Measurements from ENCODE around the gene SRF. TPM values are rescaled to one million over a fixed set of nuclear protein-coding genes. Genes with fewer than 3 reads are reported as not detected.
A peak's percentile ranks its signal among the peaks of the same experiment; 100 is the strongest.

SRF gene
- polyA plus RNA-seq, 3 donors: 29.5 to 32.8 (median 30.6) TPM

DNA sequence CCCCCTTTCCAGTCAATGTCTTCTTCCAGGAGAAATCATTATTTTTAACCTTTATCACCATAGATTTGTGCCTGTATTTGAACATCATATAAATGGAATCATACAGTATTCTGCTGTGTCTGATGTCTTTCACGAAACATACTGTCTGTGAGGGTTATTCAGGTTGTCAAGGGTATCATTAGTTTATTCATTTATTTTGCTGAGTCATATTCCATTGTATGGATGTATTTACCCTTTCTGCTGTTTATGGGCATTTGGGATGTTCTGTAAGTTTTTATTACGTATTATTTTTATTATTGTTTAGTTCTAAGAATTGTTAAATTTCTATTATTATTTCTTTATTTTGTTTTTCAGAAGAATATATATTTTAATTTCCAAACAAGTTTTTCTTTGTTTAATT is 36.2 kb downstream of the SRF start:
- no peak for DNase-seq (ENCODE audit: low read depth in 3 of 3, low spot score in 2 of 3)

DNA sequence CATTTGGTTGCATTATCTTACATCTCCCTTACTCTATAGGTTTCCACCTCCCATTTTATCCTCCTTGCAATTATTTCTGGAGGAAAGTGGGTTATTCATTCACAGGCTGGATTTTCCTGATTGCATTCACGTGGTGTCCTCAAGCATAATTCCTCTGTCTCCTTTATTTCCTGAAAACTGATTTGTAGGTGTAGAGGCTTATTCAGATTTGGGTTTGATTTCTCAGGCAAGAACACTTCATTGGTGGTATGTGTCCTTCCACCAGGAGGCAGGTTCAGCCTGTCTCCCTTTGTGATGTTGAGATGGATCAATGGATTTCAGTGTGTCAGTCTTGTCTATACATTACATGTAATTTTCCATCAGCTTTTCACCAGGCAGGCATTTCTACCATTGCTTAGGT is 40.9 kb downstream of the SRF start:
- DNase-seq (ENCODE audit: low read depth in 3 of 3, low spot score in 2 of 3): peak in 1 of 3 donors; percentile 4

DNA sequence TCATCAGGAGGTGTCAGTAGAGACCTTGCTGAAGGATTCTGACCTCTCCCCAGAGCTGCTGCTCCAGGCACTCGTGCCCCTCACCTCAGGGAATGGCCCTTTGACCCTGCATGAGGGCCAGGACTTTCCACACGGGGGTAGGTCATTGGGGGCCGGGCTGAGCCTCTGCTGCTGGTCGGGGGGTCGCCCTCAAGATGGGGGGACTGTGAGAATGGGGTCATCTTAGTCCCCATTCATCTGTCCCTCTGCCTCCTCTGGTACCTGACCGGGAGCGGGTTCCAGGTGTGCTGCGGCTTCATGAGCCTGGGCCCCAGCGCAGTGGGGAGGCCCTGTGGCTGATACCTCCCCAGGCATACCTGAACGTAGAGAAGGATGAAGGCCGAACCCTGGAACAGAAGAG is 42.4 kb downstream of the SRF start:
- DNase-seq (ENCODE audit: low read depth in 3 of 3, low spot score in 2 of 3): no peak

DNA sequence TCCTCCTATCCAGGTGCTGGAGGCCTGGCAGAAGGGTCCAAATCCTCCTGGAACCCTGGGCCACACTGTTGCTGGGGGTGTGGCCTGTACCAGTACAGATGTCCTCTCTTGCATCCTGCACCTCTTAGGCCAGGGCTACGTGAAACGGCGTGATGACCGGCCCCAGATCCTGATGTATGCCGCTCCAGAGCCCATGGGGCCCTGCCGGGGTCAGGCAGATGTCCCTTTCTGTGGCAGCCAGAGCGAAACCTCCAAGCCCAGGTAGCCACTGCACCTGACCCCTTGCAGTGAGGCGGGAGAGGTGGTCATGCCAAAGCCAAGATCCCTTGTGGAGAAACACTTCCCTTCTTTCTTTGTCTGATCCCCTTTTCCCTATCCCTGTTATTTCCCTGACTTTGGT is 44.0 kb downstream of the SRF start:
- DNase-seq (ENCODE audit: low read depth in 3 of 3, low spot score in 2 of 3): no peak

DNA sequence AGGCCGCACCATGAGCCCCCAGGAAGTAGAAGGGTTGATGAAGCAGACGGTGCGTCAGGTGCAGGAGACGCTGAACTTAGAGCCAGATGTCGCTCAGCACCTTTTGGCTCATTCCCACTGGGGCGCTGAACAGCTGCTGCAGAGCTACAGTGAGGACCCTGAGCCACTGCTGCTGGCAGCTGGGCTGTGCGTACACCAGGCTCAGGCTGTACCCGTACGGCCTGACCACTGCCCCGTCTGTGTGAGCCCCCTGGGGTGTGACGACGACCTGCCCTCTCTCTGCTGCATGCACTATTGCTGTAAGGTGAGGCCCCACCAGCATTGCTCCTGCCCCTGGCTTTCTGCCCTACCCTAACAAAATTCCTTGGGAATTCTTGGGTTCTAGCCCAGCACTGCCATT is 45.1 kb downstream of the SRF start:
- DNase-seq (ENCODE audit: low read depth in 3 of 3, low spot score in 2 of 3): no peak

DNA sequence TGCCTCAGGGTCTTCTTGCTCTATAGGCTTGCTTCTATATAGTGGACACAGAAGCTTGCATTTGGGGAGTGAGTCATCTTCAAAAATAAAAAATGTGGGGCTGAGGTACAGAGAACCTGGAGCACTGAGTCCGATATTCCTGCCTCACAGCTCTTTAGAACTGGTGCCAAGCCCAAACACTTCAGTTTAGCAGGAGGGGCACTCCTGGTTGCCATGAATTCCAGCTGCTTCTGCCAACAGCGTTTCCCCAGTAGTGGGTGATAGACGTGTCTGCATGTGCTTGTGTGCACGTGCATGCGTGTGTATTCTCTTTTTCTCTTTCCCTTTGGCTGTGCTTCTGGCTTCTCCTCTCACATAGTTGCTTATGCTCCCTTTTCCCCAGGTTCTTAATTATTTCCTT is 46.3 kb downstream of the SRF start:
- no peak for DNase-seq (ENCODE audit: low read depth in 3 of 3, low spot score in 2 of 3)

DNA sequence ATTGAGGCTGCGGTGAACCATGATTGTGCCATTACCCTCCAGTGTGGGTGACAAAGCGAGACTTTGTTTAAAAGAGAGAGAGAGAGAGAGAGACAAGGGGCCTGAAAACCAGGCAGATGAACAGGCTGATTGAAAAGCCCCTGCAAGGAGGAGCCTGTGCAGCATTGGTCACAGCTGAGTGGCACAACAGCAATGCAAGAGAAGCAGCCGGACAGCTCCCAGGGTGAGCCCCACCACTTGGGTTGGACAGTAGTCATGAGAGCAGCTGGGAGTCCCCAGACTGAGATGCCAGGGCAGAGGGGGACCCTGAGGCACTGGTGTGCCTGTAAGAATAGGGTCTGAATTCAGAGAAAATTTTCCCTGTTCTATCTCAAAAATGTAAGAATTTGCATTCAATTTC is 48.0 kb downstream of the SRF start:
- no peak for DNase-seq (ENCODE audit: low read depth in 3 of 3, low spot score in 2 of 3)

DNA sequence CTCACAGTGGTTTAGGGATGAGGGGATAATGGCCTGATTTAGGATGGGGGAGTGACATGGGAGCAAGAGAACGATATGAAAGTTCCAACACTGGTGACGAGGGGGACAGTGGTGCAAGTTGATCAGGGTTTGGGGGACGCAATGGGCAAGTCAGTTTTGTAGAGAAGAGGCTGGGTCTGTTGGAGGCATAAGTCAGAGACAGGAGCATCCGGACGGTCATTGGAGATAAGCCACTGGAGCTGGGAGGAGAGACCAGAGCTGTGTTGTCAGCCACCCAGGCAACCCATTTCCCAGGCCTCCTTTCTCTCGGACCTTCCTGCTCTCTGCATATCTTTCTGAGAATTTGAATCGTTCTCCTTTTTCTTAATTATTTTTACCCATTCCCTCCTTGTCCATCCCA is 48.7 kb downstream of the SRF start:
- DNase-seq (ENCODE audit: low read depth in 3 of 3, low spot score in 2 of 3): no peak

DNA sequence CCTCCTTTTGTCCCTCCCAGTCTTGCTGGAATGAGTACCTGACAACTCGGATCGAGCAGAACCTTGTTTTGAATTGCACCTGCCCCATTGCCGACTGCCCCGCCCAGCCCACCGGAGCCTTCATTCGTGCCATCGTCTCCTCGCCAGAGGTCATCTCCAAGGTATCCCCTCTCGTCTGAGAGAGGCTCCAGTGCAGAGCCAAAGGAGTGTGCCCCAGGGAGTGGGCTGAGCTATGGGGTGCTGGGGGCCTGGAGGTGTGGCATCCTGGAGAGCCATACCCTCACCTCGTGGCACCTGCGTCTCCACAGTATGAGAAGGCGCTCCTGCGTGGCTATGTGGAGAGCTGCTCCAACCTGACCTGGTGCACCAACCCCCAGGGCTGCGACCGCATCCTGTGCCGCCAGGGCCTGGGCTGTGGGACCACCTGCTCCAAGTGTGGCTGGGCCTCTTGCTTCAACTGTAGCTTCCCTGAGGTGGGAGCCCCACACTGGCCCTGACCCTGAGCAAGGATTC is 49.4 kb downstream of the SRF start:
- no peak for DNase-seq (ENCODE audit: low read depth in 3 of 3, low spot score in 2 of 3)

DNA sequence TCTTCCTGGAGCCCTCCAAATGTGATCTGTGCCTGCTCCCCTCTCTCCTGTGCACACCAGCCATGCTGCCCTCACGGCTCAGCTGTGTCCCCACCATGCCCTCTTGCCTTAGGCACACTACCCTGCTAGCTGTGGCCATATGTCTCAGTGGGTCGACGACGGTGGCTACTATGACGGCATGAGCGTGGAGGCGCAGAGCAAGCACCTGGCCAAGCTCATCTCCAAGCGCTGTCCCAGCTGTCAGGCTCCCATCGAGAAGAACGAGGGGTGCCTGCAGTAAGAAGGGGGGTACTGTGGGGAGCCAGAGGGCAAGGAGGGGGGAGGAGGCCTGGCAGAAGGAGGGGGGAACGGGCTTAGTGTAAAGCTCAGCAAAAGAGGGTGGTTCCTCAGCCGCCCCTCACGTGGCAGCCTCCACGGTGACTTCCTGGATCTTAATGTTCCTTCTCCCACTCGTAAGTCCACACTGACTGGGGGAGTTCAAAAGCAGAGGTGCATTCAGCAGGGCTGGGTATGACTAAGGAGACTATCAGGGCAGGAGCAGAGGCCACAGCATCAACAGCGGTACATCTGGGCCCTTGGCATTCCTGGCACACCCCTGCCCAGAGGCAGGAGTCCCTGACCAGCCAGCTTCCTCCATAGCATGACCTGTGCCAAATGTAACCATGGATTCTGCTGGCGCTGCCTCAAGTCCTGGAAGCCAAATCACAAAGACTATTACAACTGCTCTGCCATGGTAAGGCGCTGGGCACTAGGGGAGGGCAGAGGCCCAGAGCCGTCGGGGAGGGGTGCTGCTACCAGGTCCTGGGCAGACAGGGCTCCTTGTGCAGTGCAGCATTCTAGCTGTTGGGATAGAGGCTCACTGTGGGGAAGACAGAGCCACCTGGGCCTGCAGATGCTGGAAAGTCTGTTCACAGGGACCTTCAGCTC is 50.2 kb downstream of the SRF start:
- no peak for DNase-seq (ENCODE audit: low read depth in 3 of 3, low spot score in 2 of 3)

DNA sequence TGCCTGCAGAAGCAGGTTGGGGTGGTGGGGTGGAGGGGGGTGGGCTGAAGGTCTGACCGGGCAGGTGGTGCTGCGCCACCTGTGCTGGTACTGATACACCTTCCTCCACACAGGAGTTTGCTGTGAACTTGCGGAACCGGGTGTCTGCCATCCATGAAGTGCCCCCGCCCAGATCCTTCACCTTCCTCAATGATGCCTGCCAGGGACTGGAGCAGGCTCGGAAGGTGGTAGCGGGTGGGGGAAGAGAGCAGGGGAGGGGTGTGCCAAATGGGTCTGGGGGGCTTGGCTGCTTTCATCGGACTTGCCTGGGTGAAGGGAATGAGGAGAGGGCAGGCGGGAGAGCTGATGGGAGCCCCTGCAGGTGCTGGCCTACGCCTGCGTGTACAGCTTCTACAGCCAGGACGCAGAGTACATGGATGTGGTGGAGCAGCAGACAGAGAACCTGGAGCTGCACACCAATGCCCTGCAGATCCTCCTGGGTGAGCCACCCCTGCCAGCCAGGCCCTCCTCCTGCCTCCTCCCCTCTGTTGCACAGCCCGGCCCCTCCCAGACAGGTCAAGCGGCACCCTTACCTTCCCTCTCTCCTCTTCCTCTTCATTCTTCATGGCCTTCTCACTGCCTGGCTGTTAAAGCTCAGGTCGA is 51.5 kb downstream of the SRF start:
- no peak for DNase-seq (ENCODE audit: low read depth in 3 of 3, low spot score in 2 of 3)

DNA sequence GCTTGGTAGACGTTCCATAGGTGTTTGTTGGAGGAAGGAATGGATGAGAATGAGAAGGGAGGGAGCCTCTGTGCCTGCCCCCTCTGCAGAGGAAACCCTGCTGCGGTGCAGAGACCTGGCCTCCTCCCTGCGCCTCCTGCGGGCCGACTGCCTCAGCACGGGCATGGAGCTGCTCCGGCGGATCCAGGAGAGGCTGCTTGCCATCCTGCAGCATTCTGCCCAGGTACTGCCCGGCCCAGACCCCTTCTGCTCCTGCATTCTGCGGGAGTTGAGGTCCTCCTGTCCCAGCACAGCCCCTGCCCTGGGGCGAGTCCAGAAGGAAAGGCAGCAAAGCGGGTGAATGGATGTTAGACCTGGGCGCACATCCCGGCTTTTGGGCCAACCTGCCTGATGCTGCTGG is 52.1 kb downstream of the SRF start:
- DNase-seq (ENCODE audit: low read depth in 3 of 3, low spot score in 2 of 3): no peak

DNA sequence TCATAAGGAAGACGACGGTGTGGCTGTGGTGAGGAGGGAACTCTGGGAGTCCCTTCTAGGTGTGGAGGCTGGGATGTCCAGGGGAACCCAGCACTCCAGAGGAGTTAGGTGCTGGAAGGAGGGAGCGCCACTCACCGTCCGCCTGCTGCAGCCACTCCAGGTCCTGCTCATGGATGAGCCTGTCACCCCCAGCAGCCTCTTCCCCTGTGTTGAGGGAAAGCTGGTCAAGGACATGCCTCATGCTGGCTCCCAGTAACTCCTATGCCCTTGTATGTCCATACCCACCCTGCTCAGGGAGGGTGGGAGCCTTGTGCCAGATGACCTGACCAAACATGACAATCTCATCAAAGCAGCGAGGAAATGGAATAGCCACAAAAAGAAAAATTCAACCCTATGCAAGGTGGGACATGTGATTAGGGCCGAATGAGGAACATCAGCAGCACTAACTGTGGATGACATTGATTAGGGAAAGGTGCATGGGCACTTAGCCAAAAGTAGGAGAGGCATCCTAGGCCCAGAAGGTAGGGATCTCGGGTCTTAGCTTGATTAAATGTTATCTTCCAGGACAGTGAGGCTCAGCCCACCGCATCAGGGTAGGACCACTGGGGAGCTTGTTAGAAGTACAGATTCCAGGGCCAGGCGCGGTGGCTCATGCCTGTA is 55.3 kb downstream of the SRF start:
- no peak for DNase-seq (ENCODE audit: low read depth in 3 of 3, low spot score in 2 of 3)

DNA sequence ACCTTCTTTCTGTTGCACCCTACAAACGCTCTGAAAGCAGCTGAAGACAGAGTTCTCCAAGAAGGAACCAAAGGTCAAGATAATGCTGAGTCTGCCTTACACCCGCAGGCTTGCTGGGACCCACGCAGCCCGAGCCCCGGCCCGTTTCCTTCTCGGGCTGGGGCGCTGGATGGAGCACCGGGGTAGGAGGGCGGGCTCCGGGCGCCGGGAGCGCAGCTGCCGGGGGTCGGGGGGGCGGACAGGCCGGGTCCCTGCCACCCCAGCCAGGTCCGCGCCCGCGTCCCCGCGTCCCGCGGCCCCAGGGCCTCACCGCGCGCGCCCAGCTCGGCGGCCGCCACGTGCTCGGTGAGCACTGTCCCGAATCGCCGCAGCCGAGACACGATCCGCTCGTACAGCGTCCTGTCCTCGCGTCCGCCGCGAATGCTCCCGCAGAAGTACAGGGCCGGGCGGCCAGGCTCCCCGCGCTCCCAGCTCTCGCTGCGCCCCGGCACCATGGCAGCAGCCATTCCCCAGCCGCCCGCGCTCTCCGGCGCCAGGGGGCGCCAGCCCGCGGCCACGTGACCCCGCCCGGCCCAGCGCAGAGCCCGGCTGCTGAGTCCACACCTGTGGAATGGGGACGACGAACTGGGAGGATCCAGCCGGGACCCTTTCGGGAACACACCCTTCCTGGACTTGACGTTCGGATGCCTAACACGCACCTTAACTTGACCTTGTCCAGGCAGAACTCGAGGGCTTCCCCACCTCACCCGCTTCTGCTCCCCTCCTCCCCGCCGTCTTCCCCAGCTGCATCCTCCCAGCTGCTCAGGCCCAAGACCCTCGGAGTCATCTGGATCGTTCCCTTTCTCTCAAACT is 58.1 kb downstream of the SRF start, which contains the start of gene DNPH1:
TSS of gene DNPH1 (minus strand) at position 531 of the 852 bp plus-strand sequence. CDS start at position 506, 25 bp downstream.
- DNase-seq (ENCODE audit: low read depth in 3 of 3, low spot score in 2 of 3): peak; percentile 57 to 66 (median 62)

DNA sequence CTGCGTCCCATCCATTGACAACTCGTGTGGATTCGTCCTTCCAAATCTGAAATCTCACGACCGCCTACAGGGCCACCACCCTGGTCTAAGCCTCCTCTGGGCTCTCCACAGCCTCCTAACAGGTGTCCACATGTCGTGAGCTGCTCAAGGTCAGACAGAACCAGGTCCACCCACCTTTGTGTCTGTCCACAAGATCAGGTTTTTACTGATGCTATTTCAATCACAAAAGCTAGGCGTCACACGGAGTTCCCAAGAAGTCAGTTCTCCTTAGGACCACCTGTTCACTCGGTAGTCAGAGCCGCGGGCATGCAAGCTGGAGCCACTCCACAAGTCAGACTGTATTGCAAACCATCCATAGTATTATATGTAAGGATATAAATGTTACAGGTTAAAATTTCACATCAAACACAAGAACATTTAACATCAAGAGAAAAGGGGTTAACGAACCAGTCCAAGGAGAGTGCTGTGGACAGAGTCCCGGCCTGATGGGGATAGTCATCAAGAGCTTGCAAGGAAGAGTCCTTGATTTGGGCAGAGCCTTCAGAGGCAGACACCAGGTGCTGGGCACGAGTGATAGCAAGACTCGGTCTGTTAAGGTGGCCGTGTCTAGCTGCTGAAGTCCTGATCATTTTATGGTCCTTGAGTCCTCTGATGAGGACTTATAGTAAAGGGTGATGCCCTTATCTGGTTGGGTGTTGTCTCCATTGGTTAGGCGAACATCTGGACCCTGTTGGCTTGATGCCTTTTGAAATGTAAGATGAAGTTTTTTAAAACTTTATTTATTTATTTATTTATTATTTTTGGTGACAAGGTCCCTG is 58.9 kb downstream of the SRF start:
- no peak for DNase-seq (ENCODE audit: low read depth in 3 of 3, low spot score in 2 of 3)

DNA sequence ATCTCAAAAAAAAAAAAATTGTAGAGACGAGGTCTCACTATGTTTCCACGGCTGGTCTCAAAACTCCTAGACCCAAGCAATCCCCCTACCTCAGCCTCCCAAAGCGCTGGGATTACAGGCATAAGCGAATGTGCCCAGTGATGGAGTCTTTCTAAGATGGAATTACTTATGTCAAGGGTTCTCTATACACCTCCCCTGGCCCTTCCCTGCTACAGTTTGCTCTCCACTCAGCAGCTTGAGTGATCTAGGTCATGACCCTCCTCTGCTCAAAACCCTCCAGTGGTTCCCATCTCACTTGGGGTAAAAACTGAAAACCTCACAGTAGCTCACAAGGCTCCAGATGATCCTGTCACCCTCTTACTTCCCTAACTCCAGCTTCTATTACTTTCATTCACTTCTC is 60.0 kb downstream of the SRF start:
- DNase-seq (ENCODE audit: low read depth in 3 of 3, low spot score in 2 of 3): no peak
